IMR-90 (cell line): Measurements from ENCODE around the gene CABP7. TPM values are rescaled to one million over a fixed set of nuclear protein-coding genes. Genes with fewer than 3 reads are reported as not detected.

Source experiments
- ATAC-seq: fragments of 200-7000 bp; cut with Tn5 transposase; 2 replicates; pipeline ENCODE4 v1.9.1; 2020; ENCODE audit warnings: low read depth, mild to moderate bottlenecking, moderate library complexity
- BruUV-seq: library from RNA; stranded (reverse); fragments of 400-500 nt; replicated peaks from 2 replicates; lab custom pipeline; 2021; lab: Mats Ljungman, UMichigan
- CTCF ChIA-PET: fragments of 300-600 bp; formaldehyde crosslinking; extraction: SDS; loops from one replicate; lab custom pipeline; 2021; ENCODE audit warnings: antibody characterized with exemption; lab: Yijun Ruan, JAX
- POLR2A ChIA-PET: fragments of 300-600 bp; sonication (Branson Sonifier 250); formaldehyde crosslinking; loops from one replicate; lab custom pipeline; 2022; ENCODE audit warnings: antibody characterized with exemption; ENCODE audit not compliant: unreplicated experiment; lab: Charles Lee
- DNase-seq: peaks from one replicate; pipeline ENCODE4 v3.0.0; 2013
- H2AFZ ChIP-seq: replicated peaks from 2 replicates; pipeline ENCODE3; 2013; ENCODE audit warnings: low read length, mild to moderate bottlenecking; ENCODE audit not compliant: poor library complexity
- H2AK5ac ChIP-seq: 2 replicates; pipeline ENCODE4 v1.6.1; 2013; ENCODE audit warnings: low read depth, low read length, inconsistent platforms
- H2AK9ac ChIP-seq: replicated peaks from 2 replicates; pipeline ENCODE3; 2013; ENCODE audit warnings: mild to moderate bottlenecking, low read depth, low read length, moderate library complexity; ENCODE audit not compliant: poor library complexity
- H2BK120ac ChIP-seq: 2 replicates; pipeline ENCODE4 v1.6.1; 2013; ENCODE audit warnings: low read depth, low read length, inconsistent platforms
- H2BK15ac ChIP-seq: 3 replicates; pipeline ENCODE4 v1.6.1; 2013; ENCODE audit warnings: low read depth, low read length, inconsistent platforms
- H2BK20ac ChIP-seq: 2 replicates; pipeline ENCODE4 v1.6.1; 2013; ENCODE audit warnings: low read depth, mild to moderate bottlenecking, inconsistent platforms, low read length, moderate library complexity
- H2BK5ac ChIP-seq: 2 replicates; pipeline ENCODE4 v1.6.1; 2013; ENCODE audit warnings: mild to moderate bottlenecking, low read depth, low read length, inconsistent platforms; ENCODE audit not compliant: poor library complexity, severe bottlenecking
- H3K14ac ChIP-seq: replicated peaks from 2 replicates; pipeline ENCODE4 v1.6.1; 2013; ENCODE audit warnings: low read depth, low read length, inconsistent platforms
- H3K18ac ChIP-seq: 2 replicates; pipeline ENCODE4 v1.6.1; 2013; ENCODE audit warnings: low read depth, low read length, control low read depth
- H3K23ac ChIP-seq: 2 replicates; pipeline ENCODE4 v1.6.1; 2013; ENCODE audit warnings: low read depth, low read length, inconsistent platforms
- H3K27ac ChIP-seq: 2 replicates; pipeline ENCODE4 v1.5.1; 2013; ENCODE audit warnings: mild to moderate bottlenecking, control low read depth, low read length; ENCODE audit not compliant: insufficient read depth
- H3K27me3 ChIP-seq: 2 replicates; pipeline ENCODE4 v1.6.1; 2013; ENCODE audit warnings: low read length; ENCODE audit not compliant: control insufficient read depth, insufficient read depth
- H3K36me3 ChIP-seq: 2 replicates; pipeline ENCODE4 v1.6.1; 2013; ENCODE audit warnings: low read length, mixed read lengths; ENCODE audit not compliant: control insufficient read depth, insufficient read depth
- H3K4ac ChIP-seq: 2 replicates; pipeline ENCODE4 v1.6.1; 2013; ENCODE audit warnings: low read depth, low read length, inconsistent platforms
- H3K4me1 ChIP-seq: 2 replicates; pipeline ENCODE4 v1.6.1; 2013; ENCODE audit warnings: low read length, mixed read lengths; ENCODE audit not compliant: control insufficient read depth, insufficient read depth
- H3K4me2 ChIP-seq: 2 replicates; pipeline ENCODE4 v1.6.1; 2013; ENCODE audit warnings: low read depth, mild to moderate bottlenecking, control low read depth, low read length, moderate library complexity
- H3K4me3 ChIP-seq: 2 replicates; pipeline ENCODE4 v1.5.1; 2013; ENCODE audit warnings: low read depth, mild to moderate bottlenecking, control low read depth, low read length, moderate library complexity; ENCODE audit not compliant: insufficient read depth
- H3K56ac ChIP-seq: 2 replicates; pipeline ENCODE4 v1.6.1; 2013; ENCODE audit warnings: low read length, inconsistent platforms; ENCODE audit not compliant: insufficient read depth; ENCODE audit errors: extremely low read depth
- H3K79me1 ChIP-seq, 2 experiments: 2 replicates each; pipeline ENCODE4 v1.6.1; 2013; ENCODE audit warnings: low read length in 2 of 2, inconsistent platforms in 1 of 2, low read depth in 1 of 2
- H3K9ac ChIP-seq: 2 replicates; pipeline ENCODE4 v1.6.1; 2013; ENCODE audit warnings: low read depth, low read length, control low read depth
- H3K9me1 ChIP-seq: 2 replicates; pipeline ENCODE4 v1.6.1; 2013; ENCODE audit warnings: low read length, inconsistent platforms; ENCODE audit not compliant: insufficient read depth
- H3K9me3 ChIP-seq: 2 replicates; pipeline ENCODE4 v1.6.1; 2013; ENCODE audit warnings: low read length; ENCODE audit not compliant: control insufficient read depth, insufficient read depth
- H4K20me1 ChIP-seq: 2 replicates; pipeline ENCODE4 v1.6.1; 2013; ENCODE audit warnings: low read length, inconsistent platforms; ENCODE audit not compliant: insufficient read depth
- H4K5ac ChIP-seq: 2 replicates; pipeline ENCODE4 v1.6.1; 2013; ENCODE audit warnings: mild to moderate bottlenecking, low read depth, low read length, control low read depth
- H4K8ac ChIP-seq, 2 experiments: 2 replicates each; pipeline ENCODE4 v1.6.1; 2013; ENCODE audit warnings: low read depth in 2 of 2, low read length in 2 of 2, control low read depth in 1 of 2, inconsistent platforms in 1 of 2
- H4K91ac ChIP-seq: 2 replicates; pipeline ENCODE4 v1.6.1; 2013; ENCODE audit warnings: low read depth, low read length, inconsistent platforms; ENCODE audit not compliant: insufficient read depth
- BHLHE40 ChIP-seq: fragments of 150-350 bp; IDR thresholded peaks from 2 replicates; pipeline ENCODE4 v1.6.1; 2016; ENCODE audit warnings: mild to moderate bottlenecking, low read depth, low read length
- FOS ChIP-seq: fragments of 150-350 bp; IDR thresholded peaks from 2 replicates; pipeline ENCODE4 v1.6.1; 2016; ENCODE audit warnings: low read depth, low read length
- MAFK ChIP-seq: IDR thresholded peaks from 2 replicates; pipeline ENCODE4 v1.6.1; 2012; ENCODE audit warnings: low read depth, low read length, improper control_type of control experiment
- MAZ ChIP-seq: IDR thresholded peaks from 2 replicates; pipeline ENCODE4 v1.6.1; 2012; ENCODE audit warnings: low read depth, mild to moderate bottlenecking, low read length, improper control_type of control experiment, moderate library complexity, borderline replicate concordance
- RFX5 ChIP-seq: IDR thresholded peaks from 2 replicates; pipeline ENCODE4 v1.8.0; 2012; ENCODE audit warnings: low read depth, mild to moderate bottlenecking, low read length, moderate library complexity
- WGBS, 2 experiments: methylation state at CpG; one replicate each; pipeline versions ENCODE4 v1.1.5 to v1.1.7; 2013; ENCODE audit warnings: missing lambda C conversion rate in 2 of 2; ENCODE audit not compliant: insufficient read length in 1 of 2; ENCODE audit errors: extremely low coverage in 2 of 2; 5-methylcytosine and 5-hydroxymethylcytosine counted together
- dilution Hi-C: fragments of 300-500 bp; cut with HindIII; formaldehyde crosslinking; loops from one replicate; pipeline ENCODE4 v1.14.3; 2018; ENCODE audit warnings: low sequenced_read_pairs; ENCODE audit not compliant: unreplicated experiment
- in situ Hi-C: fragments of 300-500 bp; cut with MboI; formaldehyde crosslinking; loops from 3 replicates; pipeline ENCODE4 v1.14.3; 2019; ENCODE audit warnings: low sequenced_read_pairs, inconsistent platforms, mixed read lengths
- intact Hi-C: fragments of 100-400 bp; cut with micrococcal nuclease; formaldehyde crosslinking; loops from 2 replicates; pipeline ENCODE4 v1.10.0; 2022
- polyA plus RNA-seq, 3 experiments: library from polyadenylated mRNA; depleted of rRNA; stranded (reverse); fragments of >200 nt; gene quantifications; 2 replicates each; pipeline ENCODE4 v1.2.3, GENCODE V29; 2012; ENCODE audit warnings: low replicate concordance in 1 of 3
- total RNA-seq: library from RNA; depleted of rRNA; stranded (reverse); fragments of >200 nt; gene quantifications from 2 replicates; pipeline ENCODE4 v1.2.3, GENCODE V29; 2012
- TF ChIP-seq, protein P1 (sequence below): fragments of 150-350 bp; IDR thresholded peaks from 2 replicates; pipeline ENCODE4 v1.6.1; 2016; ENCODE audit warnings: low read depth, mild to moderate bottlenecking, low read length, moderate library complexity, borderline replicate concordance
- TF ChIP-seq, protein P2 (sequence below): fragments of 150-350 bp; IDR thresholded peaks from 2 replicates; pipeline ENCODE4 v1.6.1; 2017; ENCODE audit warnings: mild to moderate bottlenecking, antibody characterized with exemption, low read length, low read depth

The CABP7 gene
- total and polyA plus RNA-seq, 2 of the 4 experiments (the other 2 are of a cell fraction), result under 0.01 to 0.03 TPM

DNA sequence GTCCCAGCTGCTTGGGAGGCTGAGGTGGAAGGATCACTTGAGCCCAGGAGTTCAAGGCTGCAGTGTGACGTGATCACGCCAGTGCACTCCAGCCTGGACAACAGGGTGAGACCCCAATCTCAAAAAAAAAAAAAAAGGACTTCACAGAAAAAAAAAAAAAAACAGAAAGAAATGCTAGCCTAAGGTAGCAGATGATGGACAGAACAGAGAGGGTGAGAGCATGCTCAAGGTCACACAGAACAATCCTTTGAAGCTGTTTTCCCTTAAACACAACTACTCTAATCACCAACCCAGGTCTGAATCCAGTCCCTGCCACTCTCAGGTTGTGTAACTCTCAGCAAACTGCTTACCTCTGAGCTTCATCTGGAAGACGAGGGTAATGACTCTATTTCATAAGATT is 37.3 kb downstream of the CABP7 start:
- H4K8ac ChIP-seq, result no peak overlapping the region
- no peak overlapping the region for H2BK15ac ChIP-seq
- peaks cover 4 to 15% of the 10 kb centered on the region in 2 experiments; a peak in 3 of 4 replicates for H3K79me1 ChIP-seq
- no peak overlapping the region for H2AFZ ChIP-seq
- no peak overlapping the region for H2BK20ac ChIP-seq
- no peak overlapping the region for H3K14ac ChIP-seq
- H2AK5ac ChIP-seq, result no peak overlapping the region
- no peaks in the 10 kb centered on the region for H3K27me3 ChIP-seq
- no peaks in the 10 kb centered on the region for H3K9me1 ChIP-seq
- H2BK120ac ChIP-seq, result no peak overlapping the region
- H3K27ac ChIP-seq, result no peak overlapping the region
- no peak overlapping the region for H3K4me3 ChIP-seq
- intact Hi-C loops, result no loop called here
- no peaks in the 10 kb centered on the region for H3K9me3 ChIP-seq
- no TSS peak for BruUV-seq
- H3K56ac ChIP-seq, result no peak overlapping the region
- CTCF ChIA-PET, result no interaction called here
- no peak overlapping the region for H3K18ac ChIP-seq
- TF ChIP-seq BHLHE40 (no peak), FOS (no peak), MAFK (no peak), MAZ (no peak), RFX5 (no peak)
- TF ChIP-seq, protein P1, sequence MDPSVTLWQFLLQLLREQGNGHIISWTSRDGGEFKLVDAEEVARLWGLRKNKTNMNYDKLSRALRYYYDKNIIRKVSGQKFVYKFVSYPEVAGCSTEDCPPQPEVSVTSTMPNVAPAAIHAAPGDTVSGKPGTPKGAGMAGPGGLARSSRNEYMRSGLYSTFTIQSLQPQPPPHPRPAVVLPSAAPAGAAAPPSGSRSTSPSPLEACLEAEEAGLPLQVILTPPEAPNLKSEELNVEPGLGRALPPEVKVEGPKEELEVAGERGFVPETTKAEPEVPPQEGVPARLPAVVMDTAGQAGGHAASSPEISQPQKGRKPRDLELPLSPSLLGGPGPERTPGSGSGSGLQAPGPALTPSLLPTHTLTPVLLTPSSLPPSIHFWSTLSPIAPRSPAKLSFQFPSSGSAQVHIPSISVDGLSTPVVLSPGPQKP, result no peak
- TF ChIP-seq, protein P2, sequence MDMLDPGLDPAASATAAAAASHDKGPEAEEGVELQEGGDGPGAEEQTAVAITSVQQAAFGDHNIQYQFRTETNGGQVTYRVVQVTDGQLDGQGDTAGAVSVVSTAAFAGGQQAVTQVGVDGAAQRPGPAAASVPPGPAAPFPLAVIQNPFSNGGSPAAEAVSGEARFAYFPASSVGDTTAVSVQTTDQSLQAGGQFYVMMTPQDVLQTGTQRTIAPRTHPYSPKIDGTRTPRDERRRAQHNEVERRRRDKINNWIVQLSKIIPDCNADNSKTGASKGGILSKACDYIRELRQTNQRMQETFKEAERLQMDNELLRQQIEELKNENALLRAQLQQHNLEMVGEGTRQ, result no peak
- no peaks in the 10 kb centered on the region for H3K4me1 ChIP-seq
- H3K4ac ChIP-seq, result no peak overlapping the region
- no peak overlapping the region for H4K5ac ChIP-seq
- no peak overlapping the region for H2AK9ac ChIP-seq
- POLR2A ChIA-PET, result no interaction called here
- dilution Hi-C loops, result no loop called here
- no peak overlapping the region for H4K91ac ChIP-seq
- H3K36me3 ChIP-seq, result 0 out of 2 replicates have a peak, but pooled peaks cover 2% of the 10 kb centered on the region
- in situ Hi-C loops, result no loop called here
- no CpG with 5 or more reads among the region's 3 CpGs for WGBS, 2 experiments
- DNase-seq, result no peak
- no peak overlapping the region for H3K4me2 ChIP-seq
- no peak overlapping the region for H2BK5ac ChIP-seq
- no peaks in the 10 kb centered on the region; the same call in 1 of the 2 replicates for H4K20me1 ChIP-seq
- H3K23ac ChIP-seq, result no peak overlapping the region
- no peak overlapping the region for H3K9ac ChIP-seq
- ATAC-seq, result no peak
